HG03097 (cell line): ENCODE data around the gene UNC5C.

ENCODE experiments used
- ATAC-seq: cut with Tn5 transposase; IDR thresholded peaks from one replicate; pipeline ENCODE4 v1.9.1; 2021; ENCODE audit not compliant: unreplicated experiment, low FRiP score

UNC5C gene

GRCh38 chr4:95238554-95238953, 310.2 kb downstream of the UNC5C start:
- no peak for ATAC-seq

- ATAC-seq: no peak
Observed at GRCh38 chr4:95232358-95233156, 316.2 kb downstream of the UNC5C start.

GRCh38 chr4:95231681-95232080, 317.1 kb downstream of the UNC5C start:
- no peak for ATAC-seq

- ATAC-seq: no peak
Observed at GRCh38 chr4:95225849-95226248, 322.9 kb downstream of the UNC5C start.

GRCh38 chr4:95224402-95224801, 324.4 kb downstream of the UNC5C start:
- no peak for ATAC-seq

GRCh38 chr4:95220205-95221175, 328.3 kb downstream of the UNC5C start:
- ATAC-seq: no peak

- ATAC-seq: no peak
Observed at GRCh38 chr4:95219109-95219508, 329.7 kb downstream of the UNC5C start.

- ATAC-seq: no peak
Observed at GRCh38 chr4:95217197-95217596, 331.6 kb downstream of the UNC5C start.

GRCh38 chr4:95216636-95217035, 332.1 kb downstream of the UNC5C start:
- no peak for ATAC-seq

- ATAC-seq: no peak
Observed at GRCh38 chr4:95215991-95216605, 332.7 kb downstream of the UNC5C start.

- ATAC-seq: no peak
Observed at GRCh38 chr4:95215043-95215442, 333.7 kb downstream of the UNC5C start.

- no peak for ATAC-seq
Observed at GRCh38 chr4:95214408-95214807, 334.4 kb downstream of the UNC5C start.

GRCh38 chr4:95213366-95213765, 335.4 kb downstream of the UNC5C start:
- ATAC-seq: no peak

- ATAC-seq: no peak
Observed at GRCh38 chr4:95212692-95213091, 336.1 kb downstream of the UNC5C start.

- ATAC-seq: no peak
Observed at GRCh38 chr4:95209927-95210326, 338.8 kb downstream of the UNC5C start.

GRCh38 chr4:95204873-95205272, 343.9 kb downstream of the UNC5C start:
- ATAC-seq: no peak

GRCh38 chr4:95204267-95204844, 344.4 kb downstream of the UNC5C start:
- no peak for ATAC-seq

- no peak for ATAC-seq
Observed at GRCh38 chr4:95198961-95199360, 349.8 kb downstream of the UNC5C start.

GRCh38 chr4:95197353-95197752, 351.4 kb downstream of the UNC5C start:
- ATAC-seq: no peak

GRCh38 chr4:95193391-95194224, 355.2 kb downstream of the UNC5C start:
- no peak for ATAC-seq
